GM18520 (cell line): ENCODE data around the gene GRIN1.
"Not testable (repeated sequence)": the region's sequence is repeated elsewhere in the genome, so short reads cannot be mapped to it uniquely, and the experiment has no call there.

Experiments used
- ATAC-seq: cut with Tn5 transposase; IDR thresholded peaks from one replicate; pipeline ENCODE4 v1.9.1; 2021; ENCODE audit not compliant: unreplicated experiment

GRIN1 gene

DNA sequence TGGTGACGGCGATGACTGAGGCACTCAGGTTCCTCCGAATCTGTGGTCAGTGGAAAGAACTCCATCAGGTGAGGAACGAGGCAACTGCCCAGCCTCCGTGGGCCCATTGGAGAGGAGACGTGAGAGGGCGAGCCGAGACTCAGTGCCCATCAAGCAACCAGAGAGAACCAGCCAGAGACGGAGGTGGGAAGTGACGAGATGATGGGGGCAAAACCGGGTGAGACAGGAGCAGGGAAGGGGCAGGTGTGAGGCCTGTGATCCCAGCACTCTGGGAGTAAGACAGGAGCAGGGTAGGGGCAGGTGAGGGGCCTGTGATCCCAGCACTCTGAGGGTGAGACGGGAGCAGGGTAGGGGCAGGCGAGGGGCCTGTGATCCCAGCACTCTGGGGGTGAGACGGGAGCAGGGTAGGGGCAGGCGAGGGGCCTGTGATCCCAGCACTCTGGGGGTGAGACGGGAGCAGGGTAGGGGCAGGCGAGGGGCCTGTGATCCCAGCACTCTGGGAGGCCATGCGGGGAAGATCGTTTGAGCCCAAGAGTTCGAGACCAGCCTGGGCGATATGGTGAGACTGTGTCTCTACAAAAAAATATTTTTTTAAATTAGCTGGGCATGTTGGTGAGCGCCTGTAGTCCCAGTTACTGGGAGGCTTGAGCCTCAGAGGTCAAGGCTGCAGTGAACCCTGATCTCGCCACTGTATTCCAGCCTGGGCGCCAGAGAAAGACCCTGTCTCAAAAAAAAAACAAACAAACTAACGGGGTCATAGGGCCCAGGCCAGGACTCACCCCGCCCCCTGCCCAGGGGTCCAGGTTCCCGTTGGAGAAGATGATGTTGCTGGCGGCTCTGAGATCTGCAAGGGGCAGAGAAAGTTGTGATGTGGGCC, 27.8 kb upstream of the GRIN1 start:
- no peak for ATAC-seq

DNA sequence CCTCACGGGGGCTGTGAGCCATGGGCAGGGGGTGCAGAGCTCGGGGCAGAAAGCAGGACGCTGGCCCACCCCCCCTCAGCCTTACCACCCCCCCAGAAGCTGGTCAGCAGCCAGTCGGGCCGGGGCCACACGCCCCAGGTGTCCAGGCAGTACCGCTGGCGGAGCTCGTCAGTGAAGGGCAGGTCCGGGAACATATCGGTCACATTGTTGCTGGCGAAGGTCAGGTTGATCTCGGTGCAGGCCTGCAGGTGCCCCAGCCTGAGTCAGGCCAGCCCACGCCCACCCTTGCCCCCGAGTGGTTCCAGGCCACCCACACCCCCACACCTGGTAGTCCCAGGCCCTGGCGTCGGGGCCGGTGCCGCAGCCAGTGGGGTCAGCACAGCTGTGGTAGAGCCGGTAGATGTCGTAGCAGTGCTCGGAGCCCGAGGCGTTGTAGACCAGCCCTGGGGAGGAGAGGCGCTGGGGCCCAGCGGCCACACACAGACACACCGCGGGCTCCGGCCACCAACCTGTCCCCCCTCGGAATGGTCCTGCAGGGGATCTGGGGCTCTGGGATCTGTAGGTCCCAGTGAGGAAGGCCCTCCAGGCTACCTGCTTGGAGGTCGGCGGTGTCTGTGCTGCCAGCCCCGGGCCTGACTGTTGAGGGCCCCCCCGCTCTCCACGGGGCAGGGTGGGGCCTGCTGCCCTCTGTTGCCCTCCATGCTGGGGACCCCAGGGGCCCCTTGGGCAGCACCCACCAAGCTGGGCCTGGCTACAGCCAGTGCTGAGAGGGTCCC, 27.0 kb upstream of the GRIN1 start:
- no peak for ATAC-seq

DNA sequence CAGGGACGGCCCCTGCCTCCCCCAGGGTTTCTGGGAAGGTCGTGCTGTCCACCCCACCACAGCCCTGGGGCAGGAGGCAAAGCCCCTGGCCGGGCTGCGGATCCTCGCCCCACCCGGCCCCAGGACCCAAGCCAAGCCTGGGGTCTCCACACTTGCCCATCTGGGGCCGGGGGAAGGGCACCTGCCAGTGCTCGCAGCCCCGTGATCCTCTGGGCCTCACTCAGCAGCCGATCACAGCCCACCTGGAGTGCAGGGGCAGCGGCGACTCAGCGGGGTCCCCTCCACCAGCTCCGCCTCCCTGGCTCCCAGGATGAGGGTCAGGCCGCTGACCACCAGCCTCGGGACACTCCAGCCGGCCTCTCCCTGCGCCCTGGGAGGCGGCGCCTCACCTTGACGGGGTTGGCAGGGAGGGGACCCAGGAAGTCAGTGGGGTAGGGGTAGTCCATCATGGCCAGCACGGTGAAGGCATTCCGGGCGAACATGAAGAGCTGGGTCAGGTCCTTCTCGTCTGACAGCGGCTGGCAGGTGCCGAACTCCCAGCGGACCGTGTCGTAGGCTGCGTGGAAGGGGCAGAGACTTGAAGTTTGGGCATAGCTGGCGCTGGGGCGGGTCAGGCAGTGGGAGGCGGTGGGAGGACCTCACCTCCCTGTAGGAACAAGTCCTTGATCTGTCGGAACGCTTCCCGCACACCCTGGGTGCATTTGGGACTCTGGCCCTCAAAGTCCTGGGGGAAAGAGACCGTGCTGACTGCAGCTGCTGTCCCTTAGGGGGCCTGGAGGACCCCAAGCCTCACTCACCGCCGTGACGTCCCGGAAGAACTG, 26.2 kb upstream of the GRIN1 start:
- no peak for ATAC-seq

DNA sequence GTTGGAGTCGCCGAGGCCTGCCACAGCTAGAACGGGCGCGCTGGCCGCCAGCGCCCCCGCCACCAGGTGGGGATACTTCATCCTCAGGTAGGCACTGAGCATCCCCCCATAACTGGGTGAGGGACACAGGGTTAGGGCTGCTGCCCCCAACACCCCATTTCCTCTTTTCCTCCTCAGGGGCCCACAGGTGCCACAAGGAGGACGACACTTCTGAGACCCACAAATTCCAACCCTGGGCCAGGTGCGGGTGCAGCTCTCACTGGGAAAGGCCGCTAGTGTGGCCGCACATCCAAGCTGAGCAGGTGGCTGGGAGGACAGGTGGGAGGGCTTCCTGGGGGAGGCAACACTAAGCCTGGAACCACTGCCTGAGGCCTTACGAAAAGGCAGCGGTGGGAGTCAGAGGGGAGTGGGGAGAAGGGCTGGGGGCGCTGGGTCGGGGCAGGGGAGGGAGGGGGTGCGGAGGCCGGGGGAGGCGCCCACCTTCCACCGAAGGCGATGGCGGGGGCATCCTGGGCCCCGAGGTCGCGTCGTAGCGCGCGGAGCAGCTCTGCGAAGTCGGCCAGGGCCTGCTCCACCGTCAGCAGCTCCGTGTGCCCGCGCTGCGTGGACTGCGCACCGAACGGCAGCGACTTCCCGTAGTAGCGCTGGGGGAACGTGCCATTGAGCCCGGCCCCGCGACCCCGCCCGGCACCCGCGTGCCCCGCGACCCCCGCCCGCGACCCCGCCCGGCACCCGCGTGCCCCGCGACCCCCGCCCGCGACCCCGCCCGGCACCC, 25.4 kb upstream of the GRIN1 start:
- no peak for ATAC-seq

DNA sequence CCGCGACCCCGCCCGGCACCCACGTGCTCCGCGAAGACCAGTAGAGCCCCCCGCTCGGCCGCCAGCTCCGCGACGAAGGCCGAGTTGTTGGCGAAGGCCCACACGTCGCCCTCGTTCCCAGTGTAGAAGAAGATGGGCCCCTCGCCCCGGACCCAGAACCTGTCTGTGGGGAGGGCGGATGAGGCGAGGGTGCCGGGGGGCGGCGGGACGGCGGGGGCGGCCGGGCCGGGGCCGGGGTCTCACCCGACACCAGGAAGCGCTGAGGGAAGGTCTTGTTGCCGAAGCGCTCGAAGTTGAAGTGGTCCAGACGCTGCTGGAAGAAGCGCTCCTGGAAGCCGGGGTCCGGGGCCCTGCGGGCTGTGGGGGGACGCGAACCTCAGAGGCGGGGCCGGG, 24.7 kb upstream of the GRIN1 start:
- no peak for ATAC-seq

DNA sequence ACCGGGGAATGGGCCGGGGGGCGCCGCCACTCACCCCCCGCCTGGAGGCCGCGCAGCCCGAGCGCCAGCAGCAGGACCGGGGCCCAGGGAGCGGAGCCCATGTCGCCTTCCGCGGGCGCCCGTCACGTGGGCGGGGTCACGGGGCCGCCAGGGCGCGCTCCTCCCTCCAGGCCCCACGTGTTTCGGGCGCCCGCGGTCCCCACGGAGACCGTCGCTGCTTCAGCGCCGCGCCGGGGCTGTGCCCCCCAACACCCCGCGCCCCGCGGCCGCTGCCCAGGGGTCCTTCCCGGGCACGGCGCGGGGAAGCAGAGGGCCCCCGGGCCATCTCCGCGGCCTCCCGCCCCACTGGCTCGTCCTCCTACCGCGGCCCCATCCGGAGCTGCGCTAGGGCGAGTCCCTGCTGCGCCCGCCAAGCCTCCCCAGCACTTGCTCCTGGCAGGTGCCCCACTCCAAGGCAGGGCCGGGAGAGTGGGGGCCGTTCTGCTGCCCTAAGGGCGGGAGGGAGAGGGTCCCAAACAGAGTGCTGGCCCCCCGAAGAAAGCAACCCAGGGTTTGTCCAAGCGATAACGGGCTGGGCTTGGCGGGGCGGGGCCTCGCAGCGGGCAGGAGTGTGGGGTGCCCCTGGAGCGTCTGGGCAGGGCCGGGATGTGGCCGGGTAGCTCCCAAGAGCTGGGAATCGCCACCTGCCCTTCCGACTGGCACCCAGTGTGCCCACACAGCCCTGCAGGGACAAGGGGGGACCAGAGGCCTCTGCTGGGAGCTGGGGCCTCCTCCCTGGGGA, 24.2 kb upstream of the GRIN1 start, which contains the start of gene DPP7:
Gene DPP7, minus strand, starts transcription at position 121 of the 781 bp plus-strand sequence. Its CDS starts 20 bp downstream, at position 101.
- ATAC-seq, result peak; percentile 56

DNA sequence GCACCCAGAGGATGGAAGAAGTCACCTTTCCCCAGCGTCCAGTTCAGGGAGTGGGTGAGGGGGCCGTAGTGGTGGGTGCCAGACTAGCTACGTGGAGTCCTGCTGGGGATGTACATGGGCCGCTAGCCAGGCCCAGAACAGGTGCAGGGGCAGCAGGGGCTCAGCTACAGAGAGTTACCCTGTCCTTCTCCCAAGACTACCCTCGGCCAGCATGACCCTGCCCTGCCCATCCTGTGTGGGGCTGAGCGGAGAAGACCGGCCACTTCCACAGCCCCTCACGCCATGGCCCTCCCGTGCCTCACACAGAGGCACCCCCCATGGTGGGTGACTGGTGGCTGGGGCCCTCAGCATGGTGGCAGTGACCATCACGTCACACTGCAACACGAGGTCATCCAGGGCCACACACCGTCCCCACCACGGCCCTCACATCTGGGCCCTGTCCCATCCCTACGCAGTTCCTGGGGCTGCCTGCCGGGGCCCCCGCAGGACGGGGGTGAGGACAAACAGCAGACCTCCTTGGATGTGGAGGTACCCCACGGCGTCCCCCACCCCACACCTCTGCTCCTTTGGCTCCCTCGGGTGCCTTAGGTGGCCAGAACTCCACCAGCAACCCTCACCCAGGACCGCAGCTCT, 23.4 kb upstream of the GRIN1 start:
- no peak for ATAC-seq

DNA sequence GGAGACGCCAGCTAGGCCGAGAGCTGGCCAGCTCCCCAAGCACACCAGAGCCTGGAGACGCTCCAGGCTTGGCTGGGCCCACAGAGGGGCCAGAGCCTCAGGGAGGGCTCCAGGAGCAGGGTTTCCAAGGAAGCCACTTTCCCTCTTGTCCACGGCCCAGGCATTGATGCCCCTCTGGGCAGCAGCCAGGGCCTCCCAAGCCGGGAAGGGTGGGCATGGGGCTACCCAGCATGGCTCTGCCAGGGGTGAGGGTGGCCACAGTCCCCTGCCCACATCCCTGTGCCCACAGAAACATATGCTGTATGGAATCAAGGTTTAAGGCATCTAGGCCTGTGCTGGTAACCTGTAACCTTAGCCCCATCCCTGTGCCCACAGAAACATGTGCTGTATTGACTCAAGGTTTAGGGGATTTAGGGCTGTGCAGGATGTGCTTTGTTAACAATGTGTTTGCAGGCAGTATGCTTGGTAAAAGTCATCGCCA, 22.9 kb upstream of the GRIN1 start:
- ATAC-seq, result no peak

DNA sequence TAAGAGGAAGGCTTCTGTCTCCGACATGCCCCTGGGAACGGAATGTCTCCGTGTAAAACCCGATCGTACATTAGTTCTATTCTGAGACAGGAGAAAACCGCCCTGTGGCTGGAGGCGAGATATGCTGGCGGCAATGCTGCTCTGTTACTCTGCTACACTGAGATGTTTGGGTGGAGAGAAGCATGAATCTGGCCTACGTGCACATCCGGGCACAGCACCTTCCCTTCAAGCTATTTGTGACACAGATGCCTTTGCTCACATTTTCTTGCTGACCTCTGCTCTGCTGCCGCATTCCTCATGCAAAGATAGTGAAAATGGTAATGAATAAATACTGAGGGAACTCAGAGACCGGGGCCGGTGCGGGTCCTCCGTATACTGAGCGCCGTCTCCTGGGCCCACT, 22.2 kb upstream of the GRIN1 start:
- ATAC-seq, result no peak

DNA sequence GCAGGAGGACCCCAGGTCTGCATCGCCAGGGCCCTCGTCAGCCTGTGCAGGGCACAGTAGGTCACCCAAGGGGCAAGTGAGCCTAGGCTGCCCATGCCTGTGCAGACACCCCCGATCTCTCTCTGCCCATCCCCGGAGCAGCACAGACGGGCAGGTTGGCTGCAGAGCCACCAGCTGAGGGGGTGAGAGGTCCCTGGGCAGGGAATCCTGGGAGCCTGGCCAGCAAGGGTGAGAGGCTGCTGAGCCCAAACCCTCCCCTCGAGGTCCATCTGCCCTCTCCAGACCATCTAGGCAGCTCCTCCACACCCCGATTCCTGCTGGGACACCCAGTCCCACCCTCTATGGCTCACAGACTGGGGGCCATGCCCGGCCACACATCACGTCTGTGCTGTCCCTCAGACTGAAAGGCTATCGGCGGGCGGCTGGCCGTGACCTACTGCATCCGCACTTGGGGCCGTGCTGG, 21.7 kb upstream of the GRIN1 start:
- ATAC-seq, result no peak

DNA sequence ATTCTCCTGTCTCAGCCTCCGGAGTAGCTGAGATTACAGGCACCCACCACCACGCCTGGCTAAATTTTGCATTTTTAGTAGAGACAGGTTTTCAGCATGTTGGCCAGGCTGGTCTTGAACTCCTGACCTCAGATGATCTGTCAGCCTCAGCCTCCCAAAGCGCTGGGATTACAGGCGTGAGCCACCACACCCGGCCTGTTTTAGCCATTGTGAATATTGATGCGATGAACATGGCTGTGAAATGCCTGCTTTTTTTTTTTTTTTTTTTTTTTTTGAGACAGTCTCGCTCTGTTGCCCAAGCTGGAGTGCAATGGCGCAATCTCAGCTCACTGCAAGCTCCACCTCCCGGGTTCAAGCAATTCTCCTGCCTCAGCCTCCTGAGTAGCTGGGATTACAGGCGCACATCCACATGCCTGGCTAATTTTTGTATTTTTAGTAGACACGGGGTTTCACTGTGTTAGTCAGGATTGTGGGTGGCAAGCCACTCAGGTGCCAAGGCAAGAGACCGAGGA, 20.8 kb upstream of the GRIN1 start:
- not testable (repeated sequence) for ATAC-seq

DNA sequence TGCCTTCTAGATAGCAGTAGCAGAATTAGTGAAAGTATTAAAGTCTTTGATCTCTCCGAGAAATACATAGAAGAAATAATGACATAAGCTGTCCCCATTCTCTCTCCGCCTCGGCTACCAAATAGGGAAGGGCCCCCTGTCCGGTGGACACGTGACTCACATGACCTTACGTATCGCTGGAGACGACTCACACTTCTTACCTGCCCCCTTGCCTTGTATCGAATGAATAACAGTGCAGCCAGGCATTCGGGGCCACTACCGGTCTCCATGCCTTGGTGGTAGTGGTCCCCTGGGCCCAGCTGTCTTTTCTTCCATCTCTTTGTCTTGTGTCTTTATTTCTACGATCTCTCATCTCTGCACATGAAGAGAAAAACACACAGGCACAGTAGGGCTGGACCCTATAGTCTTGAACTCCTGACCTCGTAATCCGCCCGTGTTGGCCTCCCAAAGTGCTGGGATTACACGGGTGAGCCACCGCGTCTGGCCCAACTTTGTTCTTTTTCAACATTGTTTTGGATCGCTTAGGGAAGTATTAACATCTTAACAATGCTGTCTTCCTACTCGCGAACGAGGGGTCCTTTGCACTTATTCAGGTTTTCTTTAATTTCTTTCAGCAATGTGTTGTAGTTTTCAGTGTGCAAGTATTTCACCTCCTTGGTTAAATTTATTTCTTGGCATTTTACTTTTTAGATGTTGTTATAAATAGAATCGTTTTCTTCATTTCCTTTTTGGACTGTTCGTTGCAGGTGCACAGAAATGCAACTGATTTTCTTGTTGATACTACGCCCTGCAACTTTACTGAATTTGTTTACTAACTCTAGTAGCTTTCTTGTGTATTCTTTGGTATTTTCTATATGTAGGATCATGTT, 16.8 kb upstream of the GRIN1 start:
- ATAC-seq, result not testable (repeated sequence)

DNA sequence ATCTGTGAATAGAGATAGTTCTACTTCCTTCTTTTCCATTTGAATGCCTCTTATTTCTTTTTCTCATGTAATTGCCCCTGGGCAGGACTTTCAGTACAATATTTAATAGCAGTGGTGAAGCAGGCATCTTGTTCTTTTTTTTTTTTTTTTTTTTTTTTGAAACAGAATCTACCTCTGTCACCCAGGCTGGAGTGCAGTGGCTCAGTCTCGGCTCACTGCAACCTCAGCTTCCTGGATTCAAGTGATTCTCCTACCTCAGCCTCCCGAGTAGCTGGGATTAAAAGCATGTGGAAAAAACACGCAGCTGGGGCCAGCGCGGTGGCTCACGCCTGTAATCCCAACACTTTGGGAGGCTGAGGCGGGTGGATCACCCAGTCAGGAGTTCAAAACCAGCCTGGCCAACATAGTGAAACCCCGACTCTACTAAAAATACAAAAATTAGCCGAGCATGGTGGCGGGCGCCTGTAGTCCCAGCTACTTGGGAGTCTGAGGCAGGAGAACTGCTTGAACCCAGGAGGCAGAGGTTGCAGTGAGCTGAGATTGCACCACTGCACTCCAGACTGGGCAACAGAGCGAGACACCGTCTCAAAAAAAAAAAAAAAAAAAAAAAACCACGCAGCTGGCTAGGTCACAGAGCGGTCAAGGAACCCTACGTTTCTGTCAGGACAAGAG, 16.0 kb upstream of the GRIN1 start:
- ATAC-seq, result not testable (repeated sequence)

DNA sequence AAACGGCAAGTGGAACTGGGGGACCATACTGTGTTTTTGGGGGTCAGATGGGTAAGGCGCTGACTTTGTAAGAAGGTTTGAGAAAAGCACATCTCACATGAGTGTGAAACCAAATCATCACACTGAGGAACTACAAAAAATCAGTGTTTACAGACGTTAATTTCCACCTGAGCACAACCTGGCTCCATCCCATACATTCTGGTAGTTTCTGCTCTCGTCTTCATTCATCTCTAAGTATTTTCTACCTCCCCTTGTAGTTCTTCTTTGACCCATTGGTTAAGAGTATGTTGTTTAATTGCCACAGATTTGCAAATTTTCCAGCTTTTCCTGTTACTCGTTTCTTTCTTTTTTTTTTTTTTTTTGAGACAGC, 15.5 kb upstream of the GRIN1 start:
- ATAC-seq, result no peak

DNA sequence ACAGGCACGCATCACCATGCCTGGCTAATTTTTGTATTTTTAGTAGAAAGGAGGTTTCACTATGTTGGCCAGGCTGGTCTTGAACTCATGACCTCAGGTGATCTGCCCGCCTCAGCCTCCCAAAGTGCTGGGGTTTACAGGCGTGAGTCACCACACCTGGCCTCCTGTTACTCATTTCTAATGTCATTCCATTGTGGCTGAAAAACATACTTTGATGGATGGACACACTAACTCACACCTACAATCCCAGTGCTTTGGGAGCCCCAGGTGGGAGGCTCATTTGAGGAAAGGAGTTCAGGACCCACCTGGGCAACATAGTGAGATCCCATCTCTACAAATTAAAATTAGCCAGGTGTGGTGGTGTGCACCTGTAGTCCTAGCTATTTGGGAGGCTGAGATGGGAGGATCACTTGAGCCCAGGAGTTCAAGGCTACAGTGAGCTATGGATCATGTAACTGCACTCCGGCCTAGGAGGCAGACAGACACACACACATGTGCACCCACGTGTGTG, 14.9 kb upstream of the GRIN1 start:
- not testable (repeated sequence) for ATAC-seq

DNA sequence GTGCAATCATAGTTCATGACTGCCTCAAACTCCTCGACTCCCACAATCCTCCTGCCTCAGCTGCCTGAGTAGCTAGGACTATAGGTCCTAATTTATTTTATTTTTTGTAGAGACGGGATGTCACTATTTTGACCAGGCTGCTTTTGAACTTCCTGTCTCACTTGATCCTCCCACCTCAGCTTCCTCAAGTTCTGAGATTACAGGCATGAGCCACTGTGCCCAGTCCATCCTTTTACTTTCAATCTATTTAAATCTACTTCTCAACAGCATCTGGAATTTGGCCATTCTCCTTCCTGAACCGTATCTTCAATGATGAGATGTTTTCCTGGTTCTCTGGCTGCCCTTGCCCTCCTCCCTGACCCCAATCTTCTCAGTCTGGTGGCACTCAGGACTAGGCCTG, 12.2 kb upstream of the GRIN1 start:
- no peak for ATAC-seq
